ENCODE data around the gene PRSS33.

PRSS33 gene

DNA sequence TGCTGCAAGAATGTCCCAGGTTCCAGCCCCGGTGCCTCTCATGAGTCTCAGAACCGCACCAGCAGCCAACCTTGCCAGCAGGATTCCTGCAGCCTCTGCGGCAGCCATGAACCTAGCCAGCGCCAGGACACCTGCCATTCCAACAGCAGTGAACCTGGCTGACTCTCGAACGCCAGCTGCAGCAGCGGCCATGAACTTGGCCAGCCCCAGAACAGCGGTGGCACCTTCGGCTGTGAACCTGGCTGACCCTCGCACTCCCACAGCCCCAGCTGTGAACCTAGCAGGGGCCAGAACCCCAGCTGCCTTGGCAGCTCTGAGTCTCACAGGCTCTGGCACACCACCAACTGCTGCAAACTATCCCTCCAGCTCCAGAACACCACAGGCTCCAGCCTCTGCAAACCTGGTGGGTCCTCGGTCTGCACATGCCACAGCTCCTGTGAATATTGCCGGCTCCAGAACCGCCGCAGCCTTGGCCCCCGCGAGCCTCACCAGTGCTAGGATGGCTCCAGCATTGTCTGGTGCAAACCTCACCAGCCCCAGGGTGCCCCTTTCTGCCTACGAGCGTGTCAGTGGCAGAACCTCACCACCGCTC is 20.1 kb downstream of the PRSS33 start:
- no peak overlapping the region for H3K4me3 ChIP-seq (replicated peaks; ENCODE audit: low read depth, low read length)
- TF ChIP-seq, protein P1, sequence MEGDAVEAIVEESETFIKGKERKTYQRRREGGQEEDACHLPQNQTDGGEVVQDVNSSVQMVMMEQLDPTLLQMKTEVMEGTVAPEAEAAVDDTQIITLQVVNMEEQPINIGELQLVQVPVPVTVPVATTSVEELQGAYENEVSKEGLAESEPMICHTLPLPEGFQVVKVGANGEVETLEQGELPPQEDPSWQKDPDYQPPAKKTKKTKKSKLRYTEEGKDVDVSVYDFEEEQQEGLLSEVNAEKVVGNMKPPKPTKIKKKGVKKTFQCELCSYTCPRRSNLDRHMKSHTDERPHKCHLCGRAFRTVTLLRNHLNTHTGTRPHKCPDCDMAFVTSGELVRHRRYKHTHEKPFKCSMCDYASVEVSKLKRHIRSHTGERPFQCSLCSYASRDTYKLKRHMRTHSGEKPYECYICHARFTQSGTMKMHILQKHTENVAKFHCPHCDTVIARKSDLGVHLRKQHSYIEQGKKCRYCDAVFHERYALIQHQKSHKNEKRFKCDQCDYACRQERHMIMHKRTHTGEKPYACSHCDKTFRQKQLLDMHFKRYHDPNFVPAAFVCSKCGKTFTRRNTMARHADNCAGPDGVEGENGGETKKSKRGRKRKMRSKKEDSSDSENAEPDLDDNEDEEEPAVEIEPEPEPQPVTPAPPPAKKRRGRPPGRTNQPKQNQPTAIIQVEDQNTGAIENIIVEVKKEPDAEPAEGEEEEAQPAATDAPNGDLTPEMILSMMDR (IDR thresholded peaks at IDR 0.05; ENCODE audit: low read length, missing control alignments) = no peak
- no peak for DNase-seq (ENCODE audit: low read depth)

DNA sequence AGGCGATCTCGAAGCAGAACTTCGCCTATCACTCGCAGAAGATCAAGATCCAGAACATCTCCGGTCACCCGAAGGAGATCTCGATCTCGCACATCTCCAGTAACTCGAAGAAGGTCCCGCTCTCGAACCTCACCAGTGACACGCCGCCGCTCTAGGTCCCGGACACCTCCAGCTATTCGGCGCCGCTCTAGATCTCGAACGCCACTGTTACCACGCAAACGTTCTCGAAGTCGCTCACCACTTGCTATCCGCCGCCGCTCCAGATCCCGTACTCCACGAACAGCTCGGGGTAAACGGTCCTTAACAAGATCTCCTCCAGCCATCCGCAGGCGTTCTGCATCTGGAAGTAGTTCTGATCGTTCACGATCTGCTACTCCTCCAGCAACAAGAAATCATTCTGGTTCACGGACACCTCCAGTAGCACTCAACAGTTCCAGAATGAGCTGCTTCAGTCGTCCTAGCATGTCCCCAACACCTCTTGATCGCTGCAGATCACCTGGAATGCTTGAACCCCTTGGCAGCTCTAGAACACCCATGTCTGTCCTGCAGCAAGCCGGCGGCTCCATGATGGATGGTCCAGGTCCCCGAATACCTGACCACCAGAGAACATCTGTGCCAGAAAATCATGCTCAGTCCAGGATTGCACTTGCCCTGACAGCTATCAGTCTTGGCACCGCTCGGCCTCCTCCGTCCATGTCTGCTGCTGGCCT is 20.8 kb downstream of the PRSS33 start:
- no peak overlapping the region for H3K4me3 ChIP-seq (replicated peaks; ENCODE audit: low read depth, low read length)
- no peak for DNase-seq (ENCODE audit: low read depth)
- TF ChIP-seq, protein P1 (IDR thresholded peaks at IDR 0.05; ENCODE audit: low read length, missing control alignments) = no peak

DNA sequence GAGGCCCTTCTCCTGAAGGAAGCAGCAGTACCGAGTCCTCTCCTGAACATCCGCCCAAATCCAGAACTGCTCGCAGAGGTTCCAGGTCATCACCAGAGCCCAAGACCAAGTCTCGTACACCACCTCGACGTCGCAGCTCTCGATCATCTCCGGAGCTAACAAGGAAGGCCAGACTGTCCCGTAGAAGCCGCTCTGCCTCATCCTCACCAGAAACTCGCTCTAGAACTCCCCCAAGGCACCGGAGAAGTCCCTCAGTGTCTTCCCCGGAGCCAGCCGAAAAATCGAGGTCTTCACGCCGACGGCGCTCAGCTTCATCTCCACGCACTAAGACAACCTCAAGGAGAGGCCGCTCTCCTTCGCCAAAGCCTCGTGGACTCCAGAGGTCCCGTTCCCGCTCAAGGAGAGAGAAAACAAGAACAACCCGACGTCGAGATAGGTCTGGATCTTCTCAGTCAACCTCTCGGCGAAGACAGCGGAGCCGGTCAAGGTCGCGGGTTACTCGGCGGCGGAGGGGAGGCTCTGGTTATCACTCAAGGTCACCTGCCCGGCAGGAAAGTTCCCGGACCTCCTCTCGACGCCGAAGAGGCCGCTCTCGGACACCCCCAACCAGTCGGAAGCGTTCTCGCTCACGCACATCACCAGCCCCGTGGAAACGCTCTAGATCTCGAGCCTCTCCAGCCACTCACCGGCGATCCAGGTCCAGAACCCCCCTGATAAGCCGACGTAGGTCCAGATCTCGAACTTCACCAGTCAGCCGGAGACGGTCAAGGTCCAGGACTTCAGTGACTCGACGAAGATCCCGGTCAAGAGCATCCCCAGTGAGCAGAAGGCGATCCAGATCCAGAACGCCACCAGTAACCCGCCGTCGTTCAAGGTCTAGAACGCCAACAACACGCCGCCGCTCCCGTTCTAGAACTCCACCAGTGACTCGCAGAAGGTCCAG is 21.6 kb downstream of the PRSS33 start:
- TF ChIP-seq, protein P1 (IDR thresholded peaks at IDR 0.05; ENCODE audit: low read length, missing control alignments) = no peak
- no peak for DNase-seq (ENCODE audit: low read depth)
- no peak overlapping the region for H3K4me3 ChIP-seq (replicated peaks; ENCODE audit: low read depth, low read length)

DNA sequence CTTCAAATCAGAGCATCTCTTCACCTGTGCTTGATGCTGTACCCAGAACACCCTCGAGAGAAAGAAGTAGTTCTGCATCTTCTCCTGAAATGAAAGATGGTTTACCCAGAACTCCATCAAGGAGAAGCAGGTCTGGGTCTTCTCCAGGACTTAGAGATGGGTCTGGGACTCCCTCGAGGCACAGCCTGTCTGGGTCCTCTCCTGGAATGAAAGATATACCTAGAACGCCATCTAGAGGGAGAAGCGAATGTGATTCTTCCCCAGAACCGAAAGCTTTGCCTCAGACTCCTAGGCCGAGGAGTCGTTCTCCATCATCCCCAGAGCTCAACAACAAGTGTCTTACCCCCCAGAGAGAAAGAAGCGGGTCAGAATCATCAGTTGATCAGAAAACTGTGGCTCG is 22.6 kb downstream of the PRSS33 start:
- no peak overlapping the region for H3K4me3 ChIP-seq (replicated peaks; ENCODE audit: low read depth, low read length)
- no peak for DNase-seq (ENCODE audit: low read depth)
- TF ChIP-seq, protein P1 (IDR thresholded peaks at IDR 0.05; ENCODE audit: low read length, missing control alignments) = no peak

DNA sequence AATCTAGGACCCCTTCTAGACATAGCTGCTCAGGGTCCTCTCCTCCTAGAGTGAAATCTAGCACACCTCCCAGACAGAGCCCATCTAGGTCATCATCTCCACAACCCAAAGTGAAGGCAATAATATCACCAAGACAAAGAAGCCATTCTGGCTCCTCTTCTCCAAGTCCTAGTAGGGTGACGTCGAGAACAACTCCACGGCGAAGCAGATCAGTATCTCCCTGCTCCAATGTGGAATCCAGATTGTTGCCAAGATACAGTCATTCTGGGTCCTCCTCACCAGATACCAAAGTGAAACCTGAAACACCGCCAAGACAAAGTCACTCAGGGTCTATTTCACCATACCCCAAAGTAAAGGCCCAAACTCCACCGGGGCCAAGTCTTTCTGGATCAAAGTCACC is 24.2 kb downstream of the PRSS33 start:
- TF ChIP-seq, protein P1 (IDR thresholded peaks at IDR 0.05; ENCODE audit: low read length, missing control alignments) = no peak
- H3K4me3 ChIP-seq (replicated peaks; ENCODE audit: low read depth, low read length) = no peak overlapping the region
- DNase-seq (ENCODE audit: low read depth) = no peak

DNA sequence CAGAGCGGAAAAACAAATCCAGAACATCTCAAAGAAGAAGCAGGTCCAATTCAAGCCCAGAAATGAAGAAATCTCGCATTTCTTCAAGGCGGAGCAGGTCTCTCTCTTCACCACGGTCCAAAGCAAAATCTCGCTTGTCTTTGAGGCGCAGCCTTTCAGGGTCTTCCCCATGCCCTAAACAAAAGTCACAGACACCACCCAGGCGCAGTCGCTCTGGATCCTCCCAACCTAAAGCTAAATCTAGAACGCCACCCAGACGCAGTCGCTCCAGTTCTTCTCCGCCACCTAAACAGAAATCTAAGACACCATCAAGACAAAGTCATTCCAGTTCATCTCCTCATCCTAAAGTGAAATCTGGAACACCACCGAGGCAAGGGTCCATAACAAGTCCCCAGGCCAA is 24.6 kb downstream of the PRSS33 start:
- H3K4me3 ChIP-seq (replicated peaks; ENCODE audit: low read depth, low read length) = no peak overlapping the region
- no peak for DNase-seq (ENCODE audit: low read depth)
- TF ChIP-seq, protein P1 (IDR thresholded peaks at IDR 0.05; ENCODE audit: low read length, missing control alignments) = no peak

All from fibroblast of pulmonary artery (primary cell).